Measurements from ENCODE around the gene GSTA4.

GSTA4 gene

GRCh38 chr6:52972989-52973388 lies 22.1 kb downstream of the GSTA4 start:
- no peak for ATAC-seq
- TF ChIP-seq ZFP30 (CRISPR knock-in tag; IDR thresholded peaks at IDR 0.05) (no peak), OSR1 (CRISPR knock-in tag; IDR thresholded peaks at IDR 0.05) (no peak), CSDC2 (CRISPR knock-in tag; IDR thresholded peaks at IDR 0.05) (no peak), ZNF8 (CRISPR knock-in tag; IDR thresholded peaks at IDR 0.05) (no peak)

- TF ChIP-seq ZFP3 (CRISPR knock-in tag; IDR thresholded peaks at IDR 0.05) (no peak), POU6F1 (CRISPR knock-in tag; IDR thresholded peaks at IDR 0.05; ENCODE audit: borderline replicate concordance, low read depth) (no peak), ZC3H10 (CRISPR knock-in tag; IDR thresholded peaks at IDR 0.05) (no peak), TOX (CRISPR knock-in tag; IDR thresholded peaks at IDR 0.05; ENCODE audit: borderline replicate concordance) (no peak), ARNTL (CRISPR knock-in tag; IDR thresholded peaks at IDR 0.05; ENCODE audit: borderline replicate concordance, low read depth) (no peak), PPARA (CRISPR knock-in tag; IDR thresholded peaks at IDR 0.05; ENCODE audit: borderline replicate concordance) (no peak), CREB5 (CRISPR knock-in tag; IDR thresholded peaks at IDR 0.05; ENCODE audit: low read depth) (no peak), SNAI2 (CRISPR knock-in tag; IDR thresholded peaks at IDR 0.05) (no peak), ZNF565 (CRISPR knock-in tag; conservative IDR thresholded peaks at IDR 0.05; ENCODE audit: low read depth) (no peak), GLIS3 (CRISPR knock-in tag; IDR thresholded peaks at IDR 0.05) (no peak), ZFP30 (CRISPR knock-in tag; IDR thresholded peaks at IDR 0.05) (no peak), PATZ1 (CRISPR knock-in tag; IDR thresholded peaks at IDR 0.05; ENCODE audit: borderline replicate concordance) (no peak), BACH2 (CRISPR knock-in tag; IDR thresholded peaks at IDR 0.05; ENCODE audit: borderline replicate concordance) (no peak), ZNF70 (CRISPR knock-in tag; IDR thresholded peaks at IDR 0.05) (no peak), TSHZ2 (CRISPR knock-in tag; IDR thresholded peaks at IDR 0.05) (no peak), ZNF8 (CRISPR knock-in tag; IDR thresholded peaks at IDR 0.05) (no peak), CSRNP3 (CRISPR knock-in tag; IDR thresholded peaks at IDR 0.05) (no peak), CSDC2 (CRISPR knock-in tag; IDR thresholded peaks at IDR 0.05) (no peak), ESRRG (CRISPR knock-in tag; IDR thresholded peaks at IDR 0.05) (no peak)
- no peak for ATAC-seq
Observed at GRCh38 chr6:52969359-52969758, 25.7 kb downstream of the GSTA4 start.

GRCh38 chr6:52966101-52966500 lies 29.0 kb downstream of the GSTA4 start:
- TF ChIP-seq OSR1 (CRISPR knock-in tag; IDR thresholded peaks at IDR 0.05) (no peak), SNAI2 (CRISPR knock-in tag; IDR thresholded peaks at IDR 0.05) (no peak), CSRNP3 (CRISPR knock-in tag; IDR thresholded peaks at IDR 0.05) (no peak), TOX (CRISPR knock-in tag; IDR thresholded peaks at IDR 0.05; ENCODE audit: borderline replicate concordance) (no peak), PPARA (CRISPR knock-in tag; IDR thresholded peaks at IDR 0.05; ENCODE audit: borderline replicate concordance) (no peak)
- ATAC-seq = no peak

Data from SK-N-SH treated with all-trans-retinoic acid at 6 μM for 48 hours (cell line).